Prostate gland (tissue), 2 donors: ENCODE data around the gene HDAC4.

Source experiments
- CTCF ChIP-seq, 4 experiments: fragments of 200-600 bp in 2 of 4; fragments of 450-650 bp in 2 of 4; sonication (generic) in 2 of 4; IDR thresholded peaks; 1 replicate in 3 of 4; 2 replicates in 1 of 4; pipeline ENCODE4 v1.5.1; 2016 to 2019; ENCODE audit warnings: antibody characterized with exemption in 4 of 4, mild to moderate bottlenecking in 2 of 4, moderate library complexity in 2 of 4
- POLR2A ChIP-seq: fragments of 450-650 bp; IDR thresholded peaks from one replicate; pipeline ENCODE4 v1.6.1; 2016; ENCODE audit warnings: antibody characterized with exemption, mild to moderate bottlenecking
- POLR2AphosphoS5 ChIP-seq: sonication (generic); formaldehyde crosslinking; IDR thresholded peaks from one replicate; pipeline ENCODE4 v1.6.1; 2017; ENCODE audit warnings: antibody characterized with exemption

GRCh38 chr2:239259603-239260298, 141.1 kb downstream of the HDAC4 start:
- TF ChIP-seq CTCF (IDR thresholded peaks at IDR 0.05) (no peak), POLR2AphosphoS5 (no peak), POLR2A (no peak)
